LNCaP clone FGC (cell line): ENCODE results near the gene EHD4.

Experiments used
- DNase-seq: peaks from one replicate; pipeline ENCODE4 v3.0.0-alpha.2; 2011; ENCODE audit warnings: low read depth
- H3K4me3 ChIP-seq: 2 replicates; pipeline ENCODE4 v1.5.1; 2011; ENCODE audit warnings: mild to moderate bottlenecking, low read depth, low read length, control low read depth
- TF ChIP-seq, protein P1 (sequence below): IDR thresholded peaks from 2 replicates; pipeline ENCODE4 v1.5.1; 2012; ENCODE audit warnings: mild to moderate bottlenecking; ENCODE audit not compliant: control insufficient read depth, insufficient read depth; ENCODE audit errors: extremely low read depth

Gene EHD4

GRCh38 chr15:41881920-41882688 is 90.3 kb downstream of the EHD4 start:
- DNase-seq, result no peak
- no peak overlapping the region for H3K4me3 ChIP-seq
- TF ChIP-seq, protein P1, sequence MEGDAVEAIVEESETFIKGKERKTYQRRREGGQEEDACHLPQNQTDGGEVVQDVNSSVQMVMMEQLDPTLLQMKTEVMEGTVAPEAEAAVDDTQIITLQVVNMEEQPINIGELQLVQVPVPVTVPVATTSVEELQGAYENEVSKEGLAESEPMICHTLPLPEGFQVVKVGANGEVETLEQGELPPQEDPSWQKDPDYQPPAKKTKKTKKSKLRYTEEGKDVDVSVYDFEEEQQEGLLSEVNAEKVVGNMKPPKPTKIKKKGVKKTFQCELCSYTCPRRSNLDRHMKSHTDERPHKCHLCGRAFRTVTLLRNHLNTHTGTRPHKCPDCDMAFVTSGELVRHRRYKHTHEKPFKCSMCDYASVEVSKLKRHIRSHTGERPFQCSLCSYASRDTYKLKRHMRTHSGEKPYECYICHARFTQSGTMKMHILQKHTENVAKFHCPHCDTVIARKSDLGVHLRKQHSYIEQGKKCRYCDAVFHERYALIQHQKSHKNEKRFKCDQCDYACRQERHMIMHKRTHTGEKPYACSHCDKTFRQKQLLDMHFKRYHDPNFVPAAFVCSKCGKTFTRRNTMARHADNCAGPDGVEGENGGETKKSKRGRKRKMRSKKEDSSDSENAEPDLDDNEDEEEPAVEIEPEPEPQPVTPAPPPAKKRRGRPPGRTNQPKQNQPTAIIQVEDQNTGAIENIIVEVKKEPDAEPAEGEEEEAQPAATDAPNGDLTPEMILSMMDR, result no peak

DNA sequence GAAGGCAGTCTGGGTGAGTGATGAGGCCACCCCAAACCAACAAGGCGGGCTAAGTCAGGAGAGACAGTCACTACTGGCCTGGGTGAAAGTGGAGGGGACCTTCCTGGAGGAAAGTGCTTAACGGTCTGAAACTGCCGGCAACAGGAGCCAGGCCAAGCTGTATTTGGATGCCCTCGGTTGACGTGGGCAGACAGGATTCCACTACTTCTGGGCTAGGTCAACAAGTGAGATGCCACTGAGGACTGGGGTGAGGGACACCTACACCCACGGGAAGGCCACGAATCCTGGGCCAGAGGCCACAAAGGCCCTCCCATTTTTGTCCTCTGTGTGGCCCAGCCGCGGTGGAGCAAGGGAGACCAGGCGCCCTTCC is 90.8 kb downstream of the EHD4 start:
- TF ChIP-seq, protein P1, result no peak
- DNase-seq, result no peak
- H3K4me3 ChIP-seq, result no peak overlapping the region

GRCh38 chr15:41881086-41881485 is 91.3 kb downstream of the EHD4 start:
- TF ChIP-seq, protein P1, result no peak
- no peak overlapping the region for H3K4me3 ChIP-seq
- DNase-seq, result no peak

- no peak for DNase-seq
- no peak overlapping the region for H3K4me3 ChIP-seq
- TF ChIP-seq, protein P1, result no peak
These were observed 92.0 kb downstream of the EHD4 start for GRCh38 chr15:41880156-41880877.

- TF ChIP-seq, protein P1, result no peak
- DNase-seq, result no peak
These were observed 93.0 kb downstream of the EHD4 start for GRCh38 chr15:41879321-41879845.

DNA sequence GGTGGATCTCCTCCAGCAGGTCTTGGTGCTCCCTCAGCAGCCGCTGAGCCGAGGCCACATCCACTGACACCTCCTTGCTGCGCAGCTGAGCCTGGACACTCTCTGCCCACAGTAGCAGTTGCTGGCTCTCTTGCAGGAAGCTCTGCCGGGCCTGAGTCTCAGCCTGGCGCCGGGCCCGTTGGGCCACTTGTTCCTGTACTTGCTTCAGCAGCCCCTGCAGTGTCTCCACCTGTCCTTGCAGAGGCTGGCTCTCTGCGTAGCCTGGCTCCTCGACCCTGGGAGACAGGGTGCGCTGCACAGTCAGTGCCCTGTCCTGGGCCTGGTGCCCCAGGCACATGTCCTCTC is 94.0 kb downstream of the EHD4 start:
- DNase-seq, result peak; percentile 61

More at GRCh38 chr15:41879321-41879845, 93.0 kb downstream of the EHD4 start:
- H3K4me3 ChIP-seq, result no peak overlapping the region

More for the DNA sequence above, 94.0 kb downstream of the EHD4 start:
- TF ChIP-seq, protein P1, result no peak
- H3K4me3 ChIP-seq, result no peak overlapping the region
